WTC11 (cell line): Measurements from ENCODE around the gene UBE2H.

ENCODE experiments used
- NR2C2 ChIP-seq: sonication (generic); formaldehyde crosslinking; IDR thresholded peaks from 2 replicates; pipeline ENCODE4 v1.8.0; 2022; ENCODE audit warnings: mild to moderate bottlenecking, missing genetic modification reagents
- ZNF317 ChIP-seq: sonication (generic); formaldehyde crosslinking; IDR thresholded peaks from 2 replicates; pipeline ENCODE4 v1.8.1; 2023; ENCODE audit warnings: low read depth, mild to moderate bottlenecking, moderate library complexity, missing genetic modification reagents, borderline replicate concordance
- TF ChIP-seq, protein P1 (sequence below): fragments of 200-600 bp; IDR thresholded peaks from 2 replicates; pipeline ENCODE4 v1.8.0; 2022; ENCODE audit warnings: antibody characterized with exemption
- TF ChIP-seq, protein P2 (sequence below): sonication (generic); formaldehyde crosslinking; IDR thresholded peaks from 2 replicates; pipeline ENCODE4 v1.8.0; 2023; ENCODE audit warnings: missing genetic modification reagents
- TF ChIP-seq, protein P3 (sequence below): sonication (generic); formaldehyde crosslinking; IDR thresholded peaks from 2 replicates; pipeline ENCODE4 v1.8.0; 2022; ENCODE audit warnings: mild to moderate bottlenecking, missing genetic modification reagents

DNA sequence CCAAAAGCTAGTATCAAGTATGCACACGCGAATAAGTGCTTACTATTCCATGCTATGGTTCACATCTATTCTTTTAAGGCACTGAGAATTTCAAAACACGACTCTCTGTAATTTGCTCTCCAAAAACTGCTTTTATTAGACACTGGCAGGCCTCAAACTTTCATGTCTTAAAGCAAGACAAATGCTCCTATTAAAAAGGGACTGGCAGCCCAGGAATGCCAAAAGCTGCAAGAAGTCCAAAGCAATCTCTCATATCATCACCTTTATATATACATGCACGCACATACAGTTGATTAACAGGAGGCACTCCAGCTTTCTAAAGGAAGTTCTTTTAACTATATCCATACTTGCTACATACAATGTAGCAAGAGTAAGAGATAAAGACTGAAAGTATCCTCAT, 34.8 kb downstream of the UBE2H start:
- TF ChIP-seq ZNF317 (CRISPR knock-in tag) (no peak), NR2C2 (no peak)
- TF ChIP-seq, protein P1, sequence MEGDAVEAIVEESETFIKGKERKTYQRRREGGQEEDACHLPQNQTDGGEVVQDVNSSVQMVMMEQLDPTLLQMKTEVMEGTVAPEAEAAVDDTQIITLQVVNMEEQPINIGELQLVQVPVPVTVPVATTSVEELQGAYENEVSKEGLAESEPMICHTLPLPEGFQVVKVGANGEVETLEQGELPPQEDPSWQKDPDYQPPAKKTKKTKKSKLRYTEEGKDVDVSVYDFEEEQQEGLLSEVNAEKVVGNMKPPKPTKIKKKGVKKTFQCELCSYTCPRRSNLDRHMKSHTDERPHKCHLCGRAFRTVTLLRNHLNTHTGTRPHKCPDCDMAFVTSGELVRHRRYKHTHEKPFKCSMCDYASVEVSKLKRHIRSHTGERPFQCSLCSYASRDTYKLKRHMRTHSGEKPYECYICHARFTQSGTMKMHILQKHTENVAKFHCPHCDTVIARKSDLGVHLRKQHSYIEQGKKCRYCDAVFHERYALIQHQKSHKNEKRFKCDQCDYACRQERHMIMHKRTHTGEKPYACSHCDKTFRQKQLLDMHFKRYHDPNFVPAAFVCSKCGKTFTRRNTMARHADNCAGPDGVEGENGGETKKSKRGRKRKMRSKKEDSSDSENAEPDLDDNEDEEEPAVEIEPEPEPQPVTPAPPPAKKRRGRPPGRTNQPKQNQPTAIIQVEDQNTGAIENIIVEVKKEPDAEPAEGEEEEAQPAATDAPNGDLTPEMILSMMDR, result no peak
- TF ChIP-seq, protein P2, sequence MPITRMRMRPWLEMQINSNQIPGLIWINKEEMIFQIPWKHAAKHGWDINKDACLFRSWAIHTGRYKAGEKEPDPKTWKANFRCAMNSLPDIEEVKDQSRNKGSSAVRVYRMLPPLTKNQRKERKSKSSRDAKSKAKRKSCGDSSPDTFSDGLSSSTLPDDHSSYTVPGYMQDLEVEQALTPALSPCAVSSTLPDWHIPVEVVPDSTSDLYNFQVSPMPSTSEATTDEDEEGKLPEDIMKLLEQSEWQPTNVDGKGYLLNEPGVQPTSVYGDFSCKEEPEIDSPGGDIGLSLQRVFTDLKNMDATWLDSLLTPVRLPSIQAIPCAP, result no peak
- TF ChIP-seq, protein P3, sequence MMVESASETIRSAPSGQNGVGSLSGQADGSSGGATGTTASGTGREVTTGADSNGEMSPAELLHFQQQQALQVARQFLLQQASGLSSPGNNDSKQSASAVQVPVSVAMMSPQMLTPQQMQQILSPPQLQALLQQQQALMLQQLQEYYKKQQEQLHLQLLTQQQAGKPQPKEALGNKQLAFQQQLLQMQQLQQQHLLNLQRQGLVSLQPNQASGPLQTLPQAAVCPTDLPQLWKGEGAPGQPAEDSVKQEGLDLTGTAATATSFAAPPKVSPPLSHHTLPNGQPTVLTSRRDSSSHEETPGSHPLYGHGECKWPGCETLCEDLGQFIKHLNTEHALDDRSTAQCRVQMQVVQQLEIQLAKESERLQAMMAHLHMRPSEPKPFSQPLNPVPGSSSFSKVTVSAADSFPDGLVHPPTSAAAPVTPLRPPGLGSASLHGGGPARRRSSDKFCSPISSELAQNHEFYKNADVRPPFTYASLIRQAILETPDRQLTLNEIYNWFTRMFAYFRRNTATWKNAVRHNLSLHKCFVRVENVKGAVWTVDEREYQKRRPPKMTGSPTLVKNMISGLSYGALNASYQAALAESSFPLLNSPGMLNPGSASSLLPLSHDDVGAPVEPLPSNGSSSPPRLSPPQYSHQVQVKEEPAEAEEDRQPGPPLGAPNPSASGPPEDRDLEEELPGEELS (CRISPR knock-in tag), result no peak
